ENCODE results near the gene ACTR8. TPM values are rescaled to one million over a fixed set of nuclear protein-coding genes. Genes with fewer than 3 reads are reported as not detected.

The ACTR8 gene
- total and polyA plus RNA-seq, 2 of the 13 experiments (the other 11 are each of a cell fraction or from before 2014, with no cell fraction given) = 15.5 to 29.0 TPM

DNA sequence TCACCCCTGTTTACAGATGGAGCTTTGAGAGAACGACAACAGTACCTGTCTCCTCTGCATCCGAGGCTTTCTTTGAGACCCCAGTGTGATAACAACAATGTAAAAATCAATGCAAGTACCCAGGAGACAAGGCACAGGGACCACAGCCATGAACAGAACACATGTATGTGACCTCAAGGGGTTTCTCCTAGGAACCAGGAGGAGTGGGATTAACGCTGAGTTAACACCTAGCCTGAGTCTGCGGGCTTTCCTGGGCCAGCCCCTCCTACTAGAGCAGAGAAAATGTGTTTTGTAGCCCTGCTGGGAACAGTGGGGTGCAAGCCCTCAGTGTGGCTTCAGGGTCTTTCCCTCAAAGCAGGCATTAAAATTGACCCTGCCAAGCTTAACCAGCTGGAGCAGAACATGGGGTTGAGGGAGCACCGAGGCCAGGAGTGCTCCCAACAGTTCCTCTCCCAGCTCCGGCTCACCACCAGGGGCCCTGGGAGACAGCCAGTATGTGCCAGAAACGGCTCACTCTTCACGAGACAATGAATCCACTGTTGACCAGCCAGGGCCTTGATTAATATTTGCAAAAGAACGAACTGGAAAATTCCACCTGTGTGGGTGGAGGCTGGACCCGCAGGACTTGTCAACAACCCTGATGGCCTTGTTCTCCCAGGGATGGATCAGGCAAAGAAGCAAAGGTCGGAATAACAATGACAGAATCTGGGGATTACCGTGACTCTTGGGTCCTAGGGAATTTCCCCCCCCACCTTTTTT, 39.3 kb downstream of the ACTR8 start (continued):
- no peak for TF ChIP-seq NPAS2 (CRISPR knock-in tag; IDR thresholded peaks at IDR 0.05; ENCODE audit: borderline replicate concordance)
- TF ChIP-seq ZNF749 (CRISPR knock-in tag; IDR thresholded peaks at IDR 0.05; ENCODE audit: borderline replicate concordance) = 0 out of 2 replicates have a peak, but pooled peaks have one; percentile 16
- TF ChIP-seq HOXA9 (CRISPR knock-in tag; IDR thresholded peaks at IDR 0.05; ENCODE audit: borderline replicate concordance) = no peak
- no peak for TF ChIP-seq ZNF530 (CRISPR knock-in tag; IDR thresholded peaks at IDR 0.05; ENCODE audit: low read depth)
- TF ChIP-seq GABPA (IDR thresholded peaks at IDR 0.05; ENCODE audit: low read depth, low read length) = no peak
- peak; percentile 8; the same call in 1 of the 2 replicates for TF ChIP-seq GABPA (CRISPR knock-in tag; IDR thresholded peaks at IDR 0.05; ENCODE audit: low read depth)
- TF ChIP-seq ZNF138 (CRISPR knock-in tag; IDR thresholded peaks at IDR 0.05; ENCODE audit: low read depth) = no peak
- peak; percentile 78; the same call in 1 of the 2 replicates for TF ChIP-seq ZNF878 (CRISPR knock-in tag; IDR thresholded peaks at IDR 0.05)
- TF ChIP-seq, protein P1, sequence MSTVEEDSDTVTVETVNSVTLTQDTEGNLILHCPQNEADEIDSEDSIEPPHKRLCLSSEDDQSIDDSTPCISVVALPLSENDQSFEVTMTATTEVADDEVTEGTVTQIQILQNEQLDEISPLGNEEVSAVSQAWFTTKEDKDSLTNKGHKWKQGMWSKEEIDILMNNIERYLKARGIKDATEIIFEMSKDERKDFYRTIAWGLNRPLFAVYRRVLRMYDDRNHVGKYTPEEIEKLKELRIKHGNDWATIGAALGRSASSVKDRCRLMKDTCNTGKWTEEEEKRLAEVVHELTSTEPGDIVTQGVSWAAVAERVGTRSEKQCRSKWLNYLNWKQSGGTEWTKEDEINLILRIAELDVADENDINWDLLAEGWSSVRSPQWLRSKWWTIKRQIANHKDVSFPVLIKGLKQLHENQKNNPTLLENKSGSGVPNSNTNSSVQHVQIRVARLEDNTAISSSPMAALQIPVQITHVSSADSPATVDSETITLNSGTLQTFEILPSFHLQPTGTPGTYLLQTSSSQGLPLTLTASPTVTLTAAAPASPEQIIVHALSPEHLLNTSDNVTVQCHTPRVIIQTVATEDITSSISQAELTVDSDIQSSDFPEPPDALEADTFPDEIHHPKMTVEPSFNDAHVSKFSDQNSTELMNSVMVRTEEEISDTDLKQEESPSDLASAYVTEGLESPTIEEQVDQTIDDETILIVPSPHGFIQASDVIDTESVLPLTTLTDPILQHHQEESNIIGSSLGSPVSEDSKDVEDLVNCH (CRISPR knock-in tag; IDR thresholded peaks at IDR 0.05) = no peak
- no peak for TF ChIP-seq PRPF4 (IDR thresholded peaks at IDR 0.05; ENCODE audit: low read depth, low read length, poor library complexity, severe bottlenecking)
- no peak for TF ChIP-seq ZNF543 (CRISPR knock-in tag; IDR thresholded peaks at IDR 0.05)
- no peak for TF ChIP-seq ZNF101 (CRISPR knock-in tag; IDR thresholded peaks at IDR 0.05; ENCODE audit: borderline replicate concordance, low read depth)
- no peak; the same call in 1 of the 2 replicates for TF ChIP-seq ZNF224 (CRISPR knock-in tag; IDR thresholded peaks at IDR 0.05)
- peak; percentile 76 for TF ChIP-seq HOXA3 (CRISPR knock-in tag; IDR thresholded peaks at IDR 0.05)
- TF ChIP-seq, protein P2, sequence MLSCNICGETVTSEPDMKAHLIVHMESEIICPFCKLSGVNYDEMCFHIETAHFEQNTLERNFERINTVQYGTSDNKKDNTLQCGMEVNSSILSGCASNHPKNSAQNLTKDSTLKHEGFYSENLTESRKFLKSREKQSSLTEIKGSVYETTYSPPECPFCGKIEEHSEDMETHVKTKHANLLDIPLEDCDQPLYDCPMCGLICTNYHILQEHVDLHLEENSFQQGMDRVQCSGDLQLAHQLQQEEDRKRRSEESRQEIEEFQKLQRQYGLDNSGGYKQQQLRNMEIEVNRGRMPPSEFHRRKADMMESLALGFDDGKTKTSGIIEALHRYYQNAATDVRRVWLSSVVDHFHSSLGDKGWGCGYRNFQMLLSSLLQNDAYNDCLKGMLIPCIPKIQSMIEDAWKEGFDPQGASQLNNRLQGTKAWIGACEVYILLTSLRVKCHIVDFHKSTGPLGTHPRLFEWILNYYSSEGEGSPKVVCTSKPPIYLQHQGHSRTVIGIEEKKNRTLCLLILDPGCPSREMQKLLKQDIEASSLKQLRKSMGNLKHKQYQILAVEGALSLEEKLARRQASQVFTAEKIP (CRISPR knock-in tag; IDR thresholded peaks at IDR 0.05; ENCODE audit: borderline replicate concordance) = no peak
- no peak for TF ChIP-seq ZNF550 (CRISPR knock-in tag; IDR thresholded peaks at IDR 0.05; ENCODE audit: borderline replicate concordance)
- TF ChIP-seq HNRNPL (IDR thresholded peaks at IDR 0.05; ENCODE audit: low read depth, low read length) = no peak
- no peak for TF ChIP-seq SUZ12 (IDR thresholded peaks at IDR 0.05; ENCODE audit: low read depth, low read length)
- TF ChIP-seq, protein P3, sequence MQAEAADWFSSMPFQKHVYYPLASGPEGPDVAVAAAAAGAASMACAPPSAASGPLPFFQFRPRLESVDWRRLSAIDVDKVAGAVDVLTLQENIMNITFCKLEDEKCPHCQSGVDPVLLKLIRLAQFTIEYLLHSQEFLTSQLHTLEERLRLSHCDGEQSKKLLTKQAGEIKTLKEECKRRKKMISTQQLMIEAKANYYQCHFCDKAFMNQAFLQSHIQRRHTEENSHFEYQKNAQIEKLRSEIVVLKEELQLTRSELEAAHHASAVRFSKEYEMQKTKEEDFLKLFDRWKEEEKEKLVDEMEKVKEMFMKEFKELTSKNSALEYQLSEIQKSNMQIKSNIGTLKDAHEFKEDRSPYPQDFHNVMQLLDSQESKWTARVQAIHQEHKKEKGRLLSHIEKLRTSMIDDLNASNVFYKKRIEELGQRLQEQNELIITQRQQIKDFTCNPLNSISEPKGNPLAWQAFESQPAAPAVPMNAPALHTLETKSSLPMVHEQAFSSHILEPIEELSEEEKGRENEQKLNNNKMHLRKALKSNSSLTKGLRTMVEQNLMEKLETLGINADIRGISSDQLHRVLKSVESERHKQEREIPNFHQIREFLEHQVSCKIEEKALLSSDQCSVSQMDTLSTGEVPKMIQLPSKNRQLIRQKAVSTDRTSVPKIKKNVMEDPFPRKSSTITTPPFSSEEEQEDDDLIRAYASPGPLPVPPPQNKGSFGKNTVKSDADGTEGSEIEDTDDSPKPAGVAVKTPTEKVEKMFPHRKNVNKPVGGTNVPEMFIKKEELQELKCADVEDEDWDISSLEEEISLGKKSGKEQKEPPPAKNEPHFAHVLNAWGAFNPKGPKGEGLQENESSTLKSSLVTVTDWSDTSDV (CRISPR knock-in tag; IDR thresholded peaks at IDR 0.05) = no peak
- TF ChIP-seq ZNF296 (CRISPR knock-in tag; conservative IDR thresholded peaks at IDR 0.05) = no peak

Measured in HepG2 (cell line).